Mucosa of rectum (tissue), 2 donors: ENCODE results near the gene GATAD2B.

Source experiments
- H3K27ac ChIP-seq, 2 donors: one replicate each; pipeline ENCODE4 v1.7.0; 2013; ENCODE audit warnings: inconsistent platforms in 2 of 2, low read depth in 2 of 2, low read length in 2 of 2
- H3K27me3 ChIP-seq, 2 donors: one replicate each; pipeline ENCODE4 v1.7.0; 2013; ENCODE audit warnings: low read length in 2 of 2; ENCODE audit not compliant: control insufficient read depth in 2 of 2, insufficient read depth in 2 of 2
- H3K36me3 ChIP-seq, 2 donors: one replicate each; pipeline ENCODE4 v1.7.0; 2013; ENCODE audit warnings: low read length in 2 of 2; ENCODE audit not compliant: control insufficient read depth in 2 of 2, insufficient read depth in 2 of 2
- H3K4me1 ChIP-seq, 2 donors: one replicate each; pipeline ENCODE4 v1.7.0; 2013; ENCODE audit warnings: low read length in 2 of 2, mild to moderate bottlenecking in 1 of 2; ENCODE audit not compliant: control insufficient read depth in 2 of 2, insufficient read depth in 2 of 2
- H3K4me3 ChIP-seq, 2 donors: one replicate each; pipeline ENCODE4 v1.7.0; 2013; ENCODE audit warnings: low read length in 2 of 2
- H3K9ac ChIP-seq, 2 donors: one replicate each; pipeline ENCODE4 v1.7.0; 2013; ENCODE audit warnings: low read length in 2 of 2, low read depth in 1 of 2, mild to moderate bottlenecking in 1 of 2
- H3K9me3 ChIP-seq, 2 donors: one replicate each; pipeline ENCODE4 v1.7.0; 2013; ENCODE audit warnings: low read length in 2 of 2; ENCODE audit not compliant: control insufficient read depth in 2 of 2
- donor health status: healthy.
- donor health status: Normal muscosa, but diverticular disease.

The GATAD2B gene

GRCh38 chr1:153941826-153942725 is 19.3 kb upstream of the GATAD2B start:
- no peak overlapping the region for H3K27ac ChIP-seq
- no peaks in the 10 kb centered on the region for H3K27me3 ChIP-seq
- H3K9ac ChIP-seq: no peak overlapping the region
- H3K9me3 ChIP-seq: no peaks in the 10 kb centered on the region
- H3K4me3 ChIP-seq: no peak overlapping the region
- peaks cover 15 to 20% of the 10 kb centered on the region in 2 donors for H3K4me1 ChIP-seq
- peaks cover 32 to 48% of the 10 kb centered on the region in 2 donors for H3K36me3 ChIP-seq

- H3K27ac ChIP-seq: no peak overlapping the region
These were observed 18.0 kb upstream of the GATAD2B start for GRCh38 chr1:153940756-153941155.

DNA sequence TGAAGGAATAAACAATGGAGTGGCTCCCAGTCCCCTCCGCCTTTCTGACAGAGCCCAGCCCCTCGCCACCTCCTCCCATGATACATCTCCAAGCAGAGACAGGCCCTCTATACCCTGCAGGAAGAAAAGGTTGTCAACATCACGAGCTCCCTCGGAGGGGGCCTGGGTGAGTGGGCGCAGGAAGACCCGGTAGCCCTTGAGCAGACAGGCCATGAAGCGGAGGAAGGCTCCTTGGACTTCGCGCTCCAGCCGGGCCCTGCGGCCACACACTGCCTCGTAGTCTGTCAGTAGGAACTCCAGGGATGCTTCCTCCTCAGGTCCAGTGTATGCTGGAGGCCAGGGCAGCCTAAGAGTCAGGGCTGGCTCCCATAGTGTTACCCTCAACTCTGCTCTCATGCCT is 16.7 kb upstream of the GATAD2B start:
- peaks cover 51 to 69% of the 10 kb centered on the region in 2 donors for H3K36me3 ChIP-seq
- H3K4me3 ChIP-seq: no peak overlapping the region
- peaks cover 0 to 4% of the 10 kb centered on the region in 2 donors for H3K4me1 ChIP-seq
- H3K27ac ChIP-seq: no peak overlapping the region
- no peak overlapping the region for H3K9ac ChIP-seq
- no peaks in the 10 kb centered on the region for H3K9me3 ChIP-seq
- no peaks in the 10 kb centered on the region for H3K27me3 ChIP-seq

More at GRCh38 chr1:153940756-153941155, 18.0 kb upstream of the GATAD2B start:
- Histone ChIP-seq H3K27me3 (no peaks in the 10 kb centered on the region), H3K4me1 (peaks cover 10 to 15% of the 10 kb centered on the region in 2 donors), H3K9ac (no peak overlapping the region), H3K4me3 (no peak overlapping the region), H3K36me3 (peaks cover 43 to 60% of the 10 kb centered on the region in 2 donors), H3K9me3 (no peaks in the 10 kb centered on the region)

- H3K36me3 ChIP-seq: peaks cover 51 to 72% of the 10 kb centered on the region in 2 donors
- H3K27ac ChIP-seq: no peak overlapping the region
- H3K27me3 ChIP-seq: no peaks in the 10 kb centered on the region
- no peaks in the 10 kb centered on the region for H3K9me3 ChIP-seq
- no peak overlapping the region for H3K4me3 ChIP-seq
- no peak overlapping the region for H3K9ac ChIP-seq
- peaks cover 0 to 4% of the 10 kb centered on the region in 2 donors for H3K4me1 ChIP-seq
These were observed 16.2 kb upstream of the GATAD2B start for GRCh38 chr1:153938996-153939395.

- no peaks in the 10 kb centered on the region for H3K27me3 ChIP-seq
- H3K9me3 ChIP-seq: no peaks in the 10 kb centered on the region
- no peak overlapping the region for H3K9ac ChIP-seq
- no peak overlapping the region for H3K4me3 ChIP-seq
- H3K27ac ChIP-seq: no peak overlapping the region
- no peaks in the 10 kb centered on the region for H3K4me1 ChIP-seq
- H3K36me3 ChIP-seq: peaks cover 46 to 78% of the 10 kb centered on the region in 2 donors
These were observed 14.6 kb upstream of the GATAD2B start for GRCh38 chr1:153937331-153937730.

- H3K9me3 ChIP-seq: no peaks in the 10 kb centered on the region
- H3K4me1 ChIP-seq: no peaks in the 10 kb centered on the region
- no peaks in the 10 kb centered on the region for H3K27me3 ChIP-seq
- H3K27ac ChIP-seq: no peak overlapping the region
- H3K9ac ChIP-seq: no peak overlapping the region
- peaks cover 49 to 74% of the 10 kb centered on the region in 2 donors for H3K36me3 ChIP-seq
- no peak overlapping the region for H3K4me3 ChIP-seq
These were observed 13.4 kb upstream of the GATAD2B start for GRCh38 chr1:153936011-153936802.

DNA sequence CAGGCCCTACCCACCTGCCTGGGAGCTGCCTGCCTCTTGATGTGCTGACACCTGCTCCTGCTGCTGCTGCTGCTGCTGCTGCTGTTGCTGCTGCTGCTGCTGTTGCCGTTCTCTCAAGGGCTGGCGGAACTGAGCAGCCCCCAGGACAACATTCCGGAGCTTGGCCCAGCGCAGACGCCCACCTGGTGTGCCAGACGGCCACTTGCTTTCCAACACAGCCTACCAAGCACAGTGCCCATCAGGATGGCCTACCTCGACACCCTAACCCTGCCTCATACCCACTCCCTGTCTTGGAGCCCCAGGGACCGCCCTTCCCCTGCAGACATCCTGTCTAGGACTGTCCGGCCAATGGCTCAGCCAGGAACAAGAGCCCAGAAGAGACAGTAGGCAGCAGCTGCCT is 12.0 kb upstream of the GATAD2B start:
- H3K9me3 ChIP-seq: no peaks in the 10 kb centered on the region
- no peaks in the 10 kb centered on the region for H3K4me1 ChIP-seq
- no peak overlapping the region for H3K9ac ChIP-seq
- H3K4me3 ChIP-seq: no peak overlapping the region
- no peak overlapping the region for H3K27ac ChIP-seq
- H3K27me3 ChIP-seq: no peaks in the 10 kb centered on the region
- H3K36me3 ChIP-seq: peaks cover 54 to 73% of the 10 kb centered on the region in 2 donors

GRCh38 chr1:153933955-153934354 is 11.2 kb upstream of the GATAD2B start:
- Histone ChIP-seq H3K27ac (no peak overlapping the region), H3K4me1 (peaks cover 0 to under 1% of the 10 kb centered on the region in 2 donors), H3K27me3 (no peaks in the 10 kb centered on the region), H3K9ac (no peak overlapping the region), H3K4me3 (no peak overlapping the region), H3K9me3 (no peaks in the 10 kb centered on the region), H3K36me3 (peaks cover 58 to 68% of the 10 kb centered on the region in 2 donors)

DNA sequence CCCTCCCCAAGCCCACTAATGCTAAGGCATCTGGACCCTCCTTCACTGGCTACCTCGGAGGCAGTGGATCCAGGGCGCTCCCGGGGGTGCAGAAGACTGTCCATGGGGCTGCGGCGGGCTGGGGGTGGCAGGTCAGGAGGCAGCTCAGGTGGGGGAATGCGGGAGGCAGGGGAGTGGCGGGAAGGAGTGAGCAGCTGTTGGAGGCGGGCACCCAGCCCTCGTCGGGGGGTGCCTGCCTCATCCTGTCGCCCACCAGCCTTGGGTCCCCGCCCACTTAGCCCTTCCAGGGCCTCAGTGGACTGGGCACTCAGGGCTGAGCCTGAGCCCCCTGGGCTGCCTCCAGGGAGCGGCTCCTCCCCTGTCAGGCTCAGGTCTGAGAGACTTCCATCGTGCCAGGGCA is 10.7 kb upstream of the GATAD2B start:
- H3K27me3 ChIP-seq: no peaks in the 10 kb centered on the region
- peaks cover 0 to 3% of the 10 kb centered on the region in 2 donors for H3K4me1 ChIP-seq
- H3K27ac ChIP-seq: no peak overlapping the region
- no peak overlapping the region for H3K4me3 ChIP-seq
- H3K9ac ChIP-seq: no peak overlapping the region
- peaks cover 58 to 68% of the 10 kb centered on the region in 2 donors for H3K36me3 ChIP-seq
- no peaks in the 10 kb centered on the region for H3K9me3 ChIP-seq
